SJSA1 (cell line): Measurements from ENCODE around the gene HSFX1. TPM values are rescaled to one million over a fixed set of nuclear protein-coding genes. Genes with fewer than 3 reads are reported as not detected.
A peak's percentile ranks its signal among the peaks of the same experiment; 100 is the strongest.
"Not testable (repeated sequence)": the region's sequence is repeated elsewhere in the genome, so short reads cannot be mapped to it uniquely, and the experiment has no call there.

Source experiments
- DNase-seq, 2 experiments: peaks; one replicate each; pipeline ENCODE4 v3.0.0-alpha.2; 2015 to 2020; ENCODE audit warnings: low spot score in 2 of 2, low read depth in 1 of 2
- H3K27ac ChIP-seq: fragments of 250-450 bp; sonication (Bioruptor Pico); 2 replicates; pipeline ENCODE4 v1.5.1; 2020; ENCODE audit warnings: mild to moderate bottlenecking, moderate library complexity
- H3K27me3 ChIP-seq: fragments of 250-450 bp; sonication (Bioruptor Pico); replicated peaks from 2 replicates; pipeline ENCODE4 v1.5.1; 2020; ENCODE audit warnings: mild to moderate bottlenecking, moderate library complexity
- H3K36me3 ChIP-seq: fragments of 250-450 bp; sonication (Bioruptor Pico); 2 replicates; pipeline ENCODE4 v1.5.1; 2020; ENCODE audit warnings: mild to moderate bottlenecking
- H3K4me1 ChIP-seq: fragments of 250-450 bp; sonication (Bioruptor Pico); replicated peaks from 2 replicates; pipeline ENCODE4 v1.6.1; 2021; ENCODE audit warnings: mild to moderate bottlenecking
- H3K4me3 ChIP-seq: fragments of 250-450 bp; sonication (Bioruptor Pico); 2 replicates; pipeline ENCODE4 v1.5.1; 2020; ENCODE audit warnings: mild to moderate bottlenecking
- H3K9me3 ChIP-seq: fragments of 250-450 bp; sonication (Bioruptor Pico); replicated peaks from 2 replicates; pipeline ENCODE4 v1.5.1; 2020; ENCODE audit warnings: mild to moderate bottlenecking
- total RNA-seq: library from RNA; depleted of rRNA; stranded (reverse); fragments of >200 nt; shearing (Covaris generic); gene quantifications from 2 replicates; pipeline ENCODE4 v1.2.3, GENCODE V29; 2014; rRNA removed

Gene HSFX1
- total RNA-seq, 1 experiment from 2014 or later = 1.5 TPM

DNA sequence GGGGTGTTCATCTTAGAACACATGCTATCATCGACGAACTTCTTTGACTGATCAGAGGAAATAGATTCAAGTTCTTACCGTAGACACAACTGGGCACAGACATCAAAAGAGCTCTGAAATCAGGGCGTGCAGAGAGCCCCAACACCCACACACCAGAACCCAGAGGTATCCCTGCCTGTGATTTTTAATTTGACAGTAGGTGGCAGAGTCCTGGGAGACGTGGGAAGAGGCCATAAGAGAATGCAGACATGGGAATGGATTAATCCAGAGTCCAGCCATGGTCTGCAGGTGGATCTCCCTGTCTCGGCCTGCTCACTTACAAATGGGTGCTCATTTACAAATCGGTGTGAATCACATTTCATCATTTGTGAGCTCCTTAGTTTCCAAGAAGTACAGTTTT, 4.1 kb downstream of the HSFX1 start:
- not testable (repeated sequence) for H3K9me3 ChIP-seq, H3K27me3 ChIP-seq, H3K4me1 ChIP-seq, H3K36me3 ChIP-seq, H3K4me3 ChIP-seq, H3K27ac ChIP-seq, DNase-seq

DNA sequence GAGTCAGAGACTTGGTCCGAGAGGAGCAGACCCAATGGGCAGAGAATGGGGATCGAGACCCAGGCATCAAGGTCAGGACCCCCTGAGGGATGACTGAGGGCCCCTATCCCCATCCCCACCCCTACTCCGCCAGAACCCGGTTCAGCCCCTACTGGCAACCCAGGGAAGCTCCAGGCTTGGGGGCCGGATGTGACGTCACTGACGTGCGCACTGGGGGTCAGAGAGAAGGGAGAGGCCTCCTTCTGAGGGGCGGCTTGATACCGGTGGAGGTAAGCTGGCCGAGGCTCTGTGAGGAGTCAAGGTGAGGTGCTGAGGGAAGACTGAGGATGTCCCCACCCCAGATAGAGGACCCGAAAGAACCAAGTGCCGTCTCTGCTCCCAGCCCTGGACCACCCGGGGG, 7.9 kb downstream of the HSFX1 start, which contains the start of gene MAGEA9:
Gene MAGEA9, plus strand, starts transcription at position 204 of the 400 bp plus-strand sequence. CDS start 4,281 bp downstream, outside the sequence.
- H3K4me3 ChIP-seq, H3K27ac ChIP-seq, H3K27me3 ChIP-seq, H3K4me1 ChIP-seq, H3K36me3 ChIP-seq, DNase-seq, H3K9me3 ChIP-seq: not testable (repeated sequence)

DNA sequence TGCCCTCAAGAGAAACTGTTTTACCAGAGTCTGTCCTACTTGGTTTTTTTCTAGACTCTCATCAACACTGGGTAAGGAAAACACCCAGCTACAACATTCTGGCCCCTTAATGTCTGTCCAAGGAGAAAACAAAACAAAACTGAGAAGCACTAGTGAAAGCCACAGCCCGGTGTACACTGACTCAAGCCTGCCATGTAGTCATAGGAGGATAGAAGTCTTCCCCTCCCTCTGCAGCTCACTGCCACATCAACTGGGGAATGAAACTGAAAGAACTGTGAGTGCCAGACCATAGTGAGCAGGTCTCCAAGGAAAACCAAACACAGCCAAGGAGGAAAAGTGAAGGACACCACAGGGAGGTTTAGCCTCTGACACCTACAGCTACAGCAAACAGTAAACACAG, 21.7 kb downstream of the HSFX1 start:
- H3K27me3 ChIP-seq, H3K4me3 ChIP-seq, H3K4me1 ChIP-seq, H3K36me3 ChIP-seq, DNase-seq, H3K27ac ChIP-seq, H3K9me3 ChIP-seq: not testable (repeated sequence)

- H3K27ac ChIP-seq = no peak overlapping the region
- H3K4me1 ChIP-seq = no peaks in the 10 kb centered on the region
- no peaks in the 10 kb centered on the region for H3K27me3 ChIP-seq
- H3K9me3 ChIP-seq = no peaks in the 10 kb centered on the region
- no peak overlapping the region for H3K4me3 ChIP-seq
- no peak for DNase-seq
- no peaks in the 10 kb centered on the region for H3K36me3 ChIP-seq
Observed at GRCh38 chrX:149799095-149799714, 25.3 kb downstream of the HSFX1 start.

DNA sequence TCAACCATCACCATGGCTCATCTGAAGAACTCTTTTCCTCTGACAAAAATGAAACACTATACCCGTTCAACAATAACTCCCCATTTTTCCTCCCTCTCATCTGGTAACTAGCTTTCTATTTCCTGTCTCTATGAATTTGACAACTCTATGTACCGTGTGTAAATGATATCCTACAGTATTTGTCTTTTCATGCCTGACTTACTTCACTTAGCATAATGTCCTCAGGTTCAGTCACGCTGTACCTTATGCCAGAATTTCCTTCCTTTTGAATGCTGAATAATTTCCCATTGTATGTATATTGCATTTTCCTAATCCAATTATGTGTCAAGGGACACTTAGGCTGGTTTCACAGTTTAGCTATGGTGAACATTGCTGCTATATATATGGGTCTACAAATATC, 26.1 kb downstream of the HSFX1 start:
- DNase-seq = no peak
- Histone ChIP-seq H3K9me3 (no peaks in the 10 kb centered on the region), H3K4me3 (no peak overlapping the region), H3K27ac (no peak overlapping the region), H3K27me3 (no peaks in the 10 kb centered on the region), H3K36me3 (no peaks in the 10 kb centered on the region), H3K4me1 (no peaks in the 10 kb centered on the region)

- Histone ChIP-seq H3K4me3 (no peak overlapping the region), H3K36me3 (no peaks in the 10 kb centered on the region), H3K9me3 (no peaks in the 10 kb centered on the region), H3K4me1 (no peaks in the 10 kb centered on the region), H3K27me3 (no peaks in the 10 kb centered on the region), H3K27ac (no peak overlapping the region)
- DNase-seq = no peak
Observed at GRCh38 chrX:149803458-149804062, 29.7 kb downstream of the HSFX1 start.

DNA sequence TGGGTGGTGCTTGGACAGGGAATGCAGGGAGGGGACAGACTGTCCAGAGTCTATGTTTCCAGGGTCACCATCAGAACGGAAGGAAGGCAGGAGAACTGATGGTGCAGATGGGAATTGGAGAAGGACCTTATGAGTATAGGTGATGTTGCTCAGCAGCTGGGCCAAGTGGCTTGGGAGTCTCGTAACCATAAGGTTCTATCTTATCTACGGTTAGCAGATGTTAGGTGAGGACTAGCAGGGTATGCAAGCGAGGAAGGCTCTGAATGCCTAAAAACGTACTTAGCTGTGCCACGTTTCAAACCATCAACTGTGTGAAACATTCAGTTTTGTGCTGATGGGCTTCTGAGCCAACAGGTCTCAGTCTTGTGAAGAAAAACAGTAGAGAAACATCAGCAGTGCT, 30.2 kb downstream of the HSFX1 start:
- no peaks in the 10 kb centered on the region for H3K36me3 ChIP-seq
- H3K4me3 ChIP-seq = no peak overlapping the region
- no peaks in the 10 kb centered on the region for H3K9me3 ChIP-seq
- H3K4me1 ChIP-seq = no peaks in the 10 kb centered on the region
- no peak for DNase-seq
- H3K27me3 ChIP-seq = no peaks in the 10 kb centered on the region
- no peak overlapping the region for H3K27ac ChIP-seq

- no peak overlapping the region for H3K4me3 ChIP-seq
Observed at GRCh38 chrX:149807747-149808458, 34.0 kb downstream of the HSFX1 start.

DNA sequence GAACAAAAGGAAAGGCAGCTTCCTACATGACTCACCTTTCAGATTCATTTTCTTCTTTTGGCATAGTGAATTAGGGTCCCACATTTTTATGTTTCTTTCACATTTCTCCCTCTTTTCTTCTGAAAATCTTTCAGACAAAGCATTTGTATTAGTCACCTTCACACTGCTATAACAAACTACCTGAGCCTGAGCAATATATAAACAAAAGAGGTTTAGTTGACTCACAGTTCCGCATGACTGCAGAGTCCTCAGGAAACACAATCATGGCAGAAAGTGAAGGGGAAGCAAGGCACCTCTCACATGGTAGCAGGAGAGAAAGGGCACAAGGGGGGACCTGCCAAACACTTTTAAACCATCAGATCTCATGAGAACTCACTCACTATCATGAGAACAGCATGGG, 44.8 kb downstream of the HSFX1 start:
- H3K9me3 ChIP-seq = no peaks in the 10 kb centered on the region
- no peak for DNase-seq
- no peaks in the 10 kb centered on the region for H3K4me1 ChIP-seq
- H3K4me3 ChIP-seq = no peak overlapping the region
- H3K27me3 ChIP-seq = no peaks in the 10 kb centered on the region
- H3K27ac ChIP-seq = no peak overlapping the region
- H3K36me3 ChIP-seq = no peaks in the 10 kb centered on the region

More at GRCh38 chrX:149807747-149808458, 34.0 kb downstream of the HSFX1 start:
- no peaks in the 10 kb centered on the region for H3K4me1 ChIP-seq
- DNase-seq = no peak
- H3K36me3 ChIP-seq = no peaks in the 10 kb centered on the region
- no peaks in the 10 kb centered on the region for H3K9me3 ChIP-seq
- H3K27ac ChIP-seq = no peak overlapping the region
- H3K27me3 ChIP-seq = no peaks in the 10 kb centered on the region

DNA sequence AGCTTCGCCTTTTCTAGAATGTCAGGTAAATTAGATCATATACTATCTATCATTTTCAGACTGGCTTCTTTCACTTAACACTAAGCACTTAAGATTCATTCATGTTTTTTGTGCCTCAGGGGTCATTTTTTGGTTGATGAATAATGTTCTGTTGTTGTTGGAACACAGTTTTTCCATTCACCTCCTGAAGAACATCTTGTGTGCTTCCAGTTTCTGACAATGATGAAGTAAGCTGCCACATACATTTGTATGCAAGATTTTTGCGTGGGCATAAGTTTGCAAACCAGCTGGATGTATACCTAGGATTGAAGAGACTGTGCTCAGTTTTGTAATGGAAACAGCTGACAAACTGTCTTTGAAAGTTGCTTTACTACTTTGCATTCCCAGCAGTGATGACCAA, 45.5 kb downstream of the HSFX1 start:
- Histone ChIP-seq H3K9me3 (no peaks in the 10 kb centered on the region), H3K4me1 (no peaks in the 10 kb centered on the region), H3K27ac (no peak overlapping the region), H3K4me3 (no peak overlapping the region), H3K27me3 (no peaks in the 10 kb centered on the region), H3K36me3 (no peaks in the 10 kb centered on the region)
- no peak for DNase-seq

DNA sequence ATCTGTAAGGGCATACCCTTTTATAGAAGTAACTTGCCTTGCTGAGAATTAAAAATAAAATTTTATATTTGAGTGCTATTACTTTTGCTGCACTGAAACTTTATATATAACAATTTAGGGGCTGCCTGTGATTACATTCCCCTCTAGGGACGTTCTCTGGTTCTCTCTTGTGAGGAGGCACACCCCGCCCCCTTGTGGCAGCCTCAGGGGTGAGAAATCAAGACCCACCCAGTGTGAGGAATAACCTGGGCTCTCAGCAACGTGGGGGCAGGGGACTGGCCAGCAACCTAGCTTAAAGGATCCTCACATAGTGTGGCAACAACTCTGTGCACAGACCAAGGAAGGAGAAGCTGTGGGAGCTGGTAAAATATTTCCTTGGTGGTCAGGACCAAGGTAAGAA, 51.6 kb downstream of the HSFX1 start:
- no peak overlapping the region for H3K27ac ChIP-seq
- no peaks in the 10 kb centered on the region for H3K27me3 ChIP-seq
- no peak overlapping the region for H3K4me3 ChIP-seq
- H3K9me3 ChIP-seq = no peaks in the 10 kb centered on the region
- no peaks in the 10 kb centered on the region; the same call in 1 of the 2 replicates for H3K4me1 ChIP-seq
- peak; percentile 12 to 48 for DNase-seq
- H3K36me3 ChIP-seq = no peaks in the 10 kb centered on the region

Other genes with a start within 250 kb of the HSFX1 start
- gene EOLA1, start 233.1 kb upstream of the HSFX1 start, total RNA-seq = 30.5 and 41.5 TPM in 2 replicates
- gene HSFX3, start 224.1 kb upstream of the HSFX1 start, total RNA-seq = not detected in 2 replicates
- gene MAGEA9B, start 186.6 kb upstream of the HSFX1 start, total RNA-seq = not detected in 2 replicates
- not detected in 2 replicates for gene HSFX2, start 178.8 kb upstream of the HSFX1 start, total RNA-seq
- 35.1 and 55.7 TPM in 2 replicates for gene TMEM185A, start 142.3 kb upstream of the HSFX1 start, total RNA-seq
- not detected in 2 replicates for gene MAGEA11, start 62.0 kb upstream of the HSFX1 start, total RNA-seq
- gene MAGEA9, start 7.9 kb downstream of the HSFX1 start, total RNA-seq = not detected in 2 replicates
- gene MAGEA8, start 107.1 kb downstream of the HSFX1 start, total RNA-seq = not detected in 2 replicates
- not detected in 2 replicates for gene HSFX4, start 155.5 kb downstream of the HSFX1 start, total RNA-seq
- 23.6 and 31.3 TPM in 2 replicates for gene EOLA2, start 164.4 kb downstream of the HSFX1 start, total RNA-seq